H54 (cell line): ENCODE results near the gene TMEM87B.

Experiments
- DNase-seq: peaks from one replicate; pipeline ENCODE4 v3.0.0; 2011; ENCODE audit warnings: low spot score, mixed read lengths; ENCODE audit not compliant: insufficient read length
- FAIRE-seq: peaks from 3 replicates; lab custom pipeline; 2011; peaks lifted over from hg19 to GRCh38; lab: Jason Lieb, UNC
- POLR2A ChIP-seq: IDR thresholded peaks from 2 replicates; pipeline ENCODE4 v1.6.1; 2011; ENCODE audit warnings: low read depth, mild to moderate bottlenecking, low read length

The TMEM87B gene

GRCh38 chr2:112161431-112162145 lies 106.5 kb downstream of the TMEM87B start:
- no peak for FAIRE-seq
- TF ChIP-seq POLR2A, result no peak

GRCh38 chr2:112162341-112162740 lies 107.3 kb downstream of the TMEM87B start:
- FAIRE-seq, result no peak
- no peak for DNase-seq
- no peak for TF ChIP-seq POLR2A

More at GRCh38 chr2:112161431-112162145, 106.5 kb downstream of the TMEM87B start:
- DNase-seq, result no peak

GRCh38 chr2:112162956-112163355 lies 107.9 kb downstream of the TMEM87B start:
- DNase-seq (no peak), FAIRE-seq (no peak)
- no peak for TF ChIP-seq POLR2A

- no peak for DNase-seq
- no peak for TF ChIP-seq POLR2A
- no peak for FAIRE-seq
Measured at GRCh38 chr2:112163541-112163981, 108.5 kb downstream of the TMEM87B start.

GRCh38 chr2:112164876-112165275 lies 109.8 kb downstream of the TMEM87B start:
- TF ChIP-seq POLR2A, result no peak
- no peak for FAIRE-seq

GRCh38 chr2:112165296-112165695 lies 110.2 kb downstream of the TMEM87B start:
- DNase-seq (no peak), FAIRE-seq (no peak)
- TF ChIP-seq POLR2A, result no peak

More at GRCh38 chr2:112164876-112165275, 109.8 kb downstream of the TMEM87B start:
- no peak for DNase-seq

- TF ChIP-seq POLR2A, result no peak
- DNase-seq (no peak), FAIRE-seq (no peak)
Measured at GRCh38 chr2:112166806-112167499, 111.9 kb downstream of the TMEM87B start.

- FAIRE-seq (no peak), DNase-seq (peak; percentile 26)
- TF ChIP-seq POLR2A, result no peak
Measured at GRCh38 chr2:112168422-112169124, 113.5 kb downstream of the TMEM87B start.
